NOMO-1 (cell line): ENCODE results near the gene TRAPPC12.
"Not testable (repeated sequence)": the region's sequence is repeated elsewhere in the genome, so short reads cannot be mapped to it uniquely, and the experiment has no call there.

ENCODE experiments used
- DNase-seq, 2 experiments: peaks; one replicate each; lab custom pipeline; 2025; ENCODE audit not compliant: unreplicated experiment in 2 of 2; lab: John Stamatoyannopoulos, UW

The TRAPPC12 gene

GRCh38 chr2:3368261-3368722, 11.2 kb upstream of the TRAPPC12 start:
- no peak for DNase-seq

GRCh38 chr2:3369340-3370181, 9.9 kb upstream of the TRAPPC12 start:
- DNase-seq, result not testable (repeated sequence)

- DNase-seq, result no peak
Measured at GRCh38 chr2:3376821-3377220, 2.7 kb upstream of the TRAPPC12 start.

- DNase-seq, result peak; percentile 25 to 71
Measured at GRCh38 chr2:3377279-3377611, 2.2 kb upstream of the TRAPPC12 start.

- peak; percentile 97 for DNase-seq
Measured at GRCh38 chr2:3377612-3378432, 1.7 kb upstream of the TRAPPC12 start, which contains the start of gene EIPR1. TSS of gene EIPR1 (minus strand) at chr2:3377818. CDS start at chr2:3377689, 129 bp downstream.

GRCh38 chr2:3379339-3379646, 201 bp upstream of the TRAPPC12 start:
- DNase-seq, result no peak

GRCh38 chr2:3386448-3386958, 7.0 kb downstream of the TRAPPC12 start:
- no peak for DNase-seq

GRCh38 chr2:3387011-3387410, 7.5 kb downstream of the TRAPPC12 start:
- DNase-seq, result no peak

- no peak for DNase-seq
Measured at GRCh38 chr2:3387644-3388411, 8.3 kb downstream of the TRAPPC12 start.

GRCh38 chr2:3388412-3388738, 8.9 kb downstream of the TRAPPC12 start:
- DNase-seq, result no peak

GRCh38 chr2:3389193-3389592, 9.7 kb downstream of the TRAPPC12 start:
- DNase-seq, result no peak

- no peak for DNase-seq
Measured at GRCh38 chr2:3390041-3390440, 10.5 kb downstream of the TRAPPC12 start.

- DNase-seq, result no peak
Measured at GRCh38 chr2:3392216-3392615, 12.7 kb downstream of the TRAPPC12 start.

- DNase-seq, result no peak
Measured at GRCh38 chr2:3396920-3397559, 17.5 kb downstream of the TRAPPC12 start.

GRCh38 chr2:3398857-3399256, 19.4 kb downstream of the TRAPPC12 start:
- no peak for DNase-seq

GRCh38 chr2:3399381-3399780, 19.9 kb downstream of the TRAPPC12 start:
- DNase-seq, result no peak

- DNase-seq, result no peak
Measured at GRCh38 chr2:3399829-3400228, 20.3 kb downstream of the TRAPPC12 start.

- no peak for DNase-seq
Measured at GRCh38 chr2:3403587-3404334, 24.3 kb downstream of the TRAPPC12 start.

GRCh38 chr2:3404349-3404894, 24.9 kb downstream of the TRAPPC12 start:
- no peak for DNase-seq

- DNase-seq, result no peak
Measured at GRCh38 chr2:3405307-3405706, 25.8 kb downstream of the TRAPPC12 start.
